KOPT-K1 (cell line): ENCODE data around the gene RASA1.

ENCODE experiments used
- H3K27ac ChIP-seq: fragments of 200-600 bp; sonication (generic); 2 replicates; pipeline ENCODE4 v1.5.1; 2016; ENCODE audit warnings: antibody characterized with exemption, mild to moderate bottlenecking, low read depth, low read length; ENCODE audit not compliant: poor library complexity, severe bottlenecking
- H3K36me3 ChIP-seq: fragments of 200-600 bp; sonication (generic); 2 replicates; pipeline ENCODE4 v1.5.1; 2017; ENCODE audit warnings: antibody characterized with exemption, mild to moderate bottlenecking, low read length, moderate library complexity; ENCODE audit not compliant: insufficient read depth
- H3K9me3 ChIP-seq: fragments of 200-600 bp; sonication (generic); 2 replicates; pipeline ENCODE4 v1.5.1; 2017; ENCODE audit warnings: antibody characterized with exemption, low read length, mild to moderate bottlenecking; ENCODE audit not compliant: insufficient read depth, poor library complexity, severe bottlenecking

The RASA1 gene

DNA sequence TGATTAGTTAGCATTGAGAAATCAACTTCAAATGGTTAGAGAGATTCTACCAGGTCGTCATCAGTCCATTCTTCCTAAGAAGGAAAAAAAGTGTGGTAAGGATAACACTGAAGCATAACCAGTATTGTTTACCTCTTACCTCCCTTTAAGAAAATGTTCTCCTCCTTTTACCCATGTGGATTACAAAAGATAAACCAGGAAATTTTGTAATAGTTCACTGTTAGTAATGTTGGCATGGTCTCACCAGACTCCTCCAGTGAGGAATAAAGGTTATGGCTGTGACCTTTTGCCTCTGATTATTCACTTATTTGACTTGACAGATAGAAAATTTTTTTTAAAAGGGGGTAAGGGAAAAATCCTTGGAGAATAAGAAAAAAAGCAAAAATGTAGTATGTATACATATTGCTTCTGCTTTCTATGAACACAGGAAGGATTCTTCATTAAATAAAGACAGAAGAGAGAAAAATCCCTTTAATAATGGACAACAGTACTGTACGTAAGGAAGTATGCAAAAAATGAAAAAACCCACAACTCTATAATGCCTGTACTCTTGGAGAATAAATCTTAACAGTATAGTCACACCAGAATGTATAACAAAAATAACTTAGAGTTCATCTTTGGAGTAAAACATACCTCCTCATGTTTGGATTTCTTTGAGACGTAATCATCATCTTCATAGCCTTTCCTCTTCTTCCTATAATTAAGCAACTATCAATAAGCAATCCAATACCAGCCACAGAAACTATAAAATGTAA lies 126.9 kb downstream of the RASA1 start:
- Histone ChIP-seq H3K36me3 (peaks cover 99% of the 10 kb centered on the region), H3K27ac (no peak overlapping the region), H3K9me3 (no peaks in the 10 kb centered on the region)

DNA sequence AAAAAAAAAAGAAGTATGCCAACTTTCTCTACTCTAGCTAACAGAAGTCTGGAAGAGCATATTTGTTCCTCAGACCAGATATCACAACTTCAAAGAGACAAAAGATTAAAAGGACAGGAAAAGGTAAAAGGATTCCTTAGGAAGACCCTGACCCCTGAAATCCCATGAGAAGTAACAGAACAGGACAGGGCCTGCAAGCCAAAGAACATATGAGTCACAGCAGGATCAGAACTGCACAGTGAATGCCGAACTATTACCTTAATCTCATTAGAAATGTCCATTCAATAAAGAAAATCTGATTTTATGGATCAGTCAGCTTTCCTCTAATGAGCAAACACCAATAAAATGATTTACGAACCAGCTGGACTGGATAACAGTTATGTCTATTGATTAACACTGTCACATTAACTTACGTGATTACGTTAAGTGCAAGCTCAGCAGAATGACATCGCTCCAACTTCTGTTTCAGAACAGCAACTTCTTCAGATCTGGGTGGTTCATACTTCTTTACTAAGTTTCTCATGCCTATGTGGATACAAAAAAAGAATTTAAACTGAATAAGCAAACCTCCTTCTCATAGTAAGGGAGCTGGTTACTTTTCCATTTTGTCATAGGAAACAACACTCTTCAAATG lies 131.4 kb downstream of the RASA1 start:
- H3K27ac ChIP-seq: no peak overlapping the region
- H3K36me3 ChIP-seq: peaks cover 98% of the 10 kb centered on the region
- H3K9me3 ChIP-seq: no peaks in the 10 kb centered on the region

GRCh38 chr5:87399720-87400119 lies 132.0 kb downstream of the RASA1 start:
- Histone ChIP-seq H3K36me3 (peaks cover 98% of the 10 kb centered on the region), H3K9me3 (no peaks in the 10 kb centered on the region), H3K27ac (no peak overlapping the region)

- no peak overlapping the region for H3K27ac ChIP-seq
- no peaks in the 10 kb centered on the region for H3K9me3 ChIP-seq
- H3K36me3 ChIP-seq: peaks cover 98% of the 10 kb centered on the region
Measured at GRCh38 chr5:87400305-87400899, 132.7 kb downstream of the RASA1 start.

DNA sequence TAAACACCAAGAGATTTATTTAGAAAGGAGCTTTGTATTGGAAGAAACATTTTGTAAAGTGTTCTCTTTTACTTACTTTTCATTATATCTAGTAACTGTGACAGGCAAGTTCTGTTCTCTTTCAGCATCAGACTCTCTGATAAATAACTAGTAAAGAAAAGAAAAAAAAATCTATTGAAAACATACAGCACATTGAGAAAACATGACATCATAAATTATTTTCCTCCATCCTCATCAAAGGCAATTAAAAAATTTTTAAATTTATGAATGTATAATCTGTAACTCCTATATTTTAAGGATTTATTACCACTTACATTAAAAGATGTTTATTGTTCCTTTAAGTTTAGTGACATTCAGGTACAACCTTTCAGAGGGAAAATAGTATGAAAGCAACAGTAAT lies 133.9 kb downstream of the RASA1 start:
- H3K9me3 ChIP-seq: no peaks in the 10 kb centered on the region
- H3K27ac ChIP-seq: no peak overlapping the region
- H3K36me3 ChIP-seq: peaks cover 99% of the 10 kb centered on the region

DNA sequence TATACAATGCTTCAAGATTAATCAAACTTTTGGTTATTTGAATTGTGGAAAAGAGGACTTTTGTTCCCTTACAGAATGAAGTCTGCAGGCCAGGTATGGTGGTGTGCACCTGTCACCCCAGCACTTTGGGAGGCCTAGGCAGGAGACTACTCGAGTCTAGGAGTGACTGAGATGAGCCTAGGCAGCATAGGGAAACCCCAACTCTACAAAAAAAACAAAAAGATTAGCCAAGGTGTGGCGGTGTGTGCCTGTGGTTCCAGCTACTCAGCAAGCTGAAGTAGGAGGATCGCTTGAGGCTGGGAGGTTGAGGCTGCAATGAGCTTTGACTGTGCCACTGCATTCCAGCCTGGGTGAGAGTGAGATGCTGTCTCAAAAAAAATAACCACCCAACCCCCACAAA lies 135.7 kb downstream of the RASA1 start:
- H3K9me3 ChIP-seq: no peaks in the 10 kb centered on the region
- H3K36me3 ChIP-seq: peaks cover 99% of the 10 kb centered on the region
- H3K27ac ChIP-seq: no peak overlapping the region

GRCh38 chr5:87403899-87404298 lies 136.2 kb downstream of the RASA1 start:
- Histone ChIP-seq H3K36me3 (peaks cover 99% of the 10 kb centered on the region), H3K9me3 (no peaks in the 10 kb centered on the region), H3K27ac (no peak overlapping the region)

DNA sequence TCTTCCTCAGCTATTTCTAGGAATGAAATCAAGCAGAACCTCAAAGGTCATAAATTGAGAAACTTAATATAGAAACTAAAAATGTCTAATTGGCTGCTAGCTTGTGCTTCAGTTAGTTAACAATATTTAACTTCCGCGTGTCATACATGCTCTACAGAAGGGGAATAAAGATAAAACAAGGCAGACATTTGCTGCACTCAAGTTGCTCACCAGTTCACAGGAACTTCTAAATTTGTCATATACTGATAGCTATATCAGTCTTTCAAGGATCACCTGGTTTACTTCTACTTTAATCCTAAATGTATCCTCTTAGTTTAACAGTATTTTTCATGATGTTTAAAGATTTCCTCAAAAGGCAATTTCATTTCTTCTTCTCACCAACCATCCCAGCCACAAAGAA lies 136.7 kb downstream of the RASA1 start:
- H3K9me3 ChIP-seq: no peaks in the 10 kb centered on the region
- H3K36me3 ChIP-seq: peaks cover 99% of the 10 kb centered on the region
- no peak overlapping the region for H3K27ac ChIP-seq

- Histone ChIP-seq H3K9me3 (no peaks in the 10 kb centered on the region), H3K27ac (no peak overlapping the region), H3K36me3 (peaks cover 99% of the 10 kb centered on the region)
Measured at GRCh38 chr5:87405472-87406155, 137.9 kb downstream of the RASA1 start.

- H3K36me3 ChIP-seq: peaks cover 79% of the 10 kb centered on the region
- no peak overlapping the region for H3K27ac ChIP-seq
- H3K9me3 ChIP-seq: no peaks in the 10 kb centered on the region
Measured at GRCh38 chr5:87408204-87408603, 140.5 kb downstream of the RASA1 start.

- Histone ChIP-seq H3K36me3 (peaks cover 52% of the 10 kb centered on the region), H3K9me3 (no peaks in the 10 kb centered on the region), H3K27ac (no peak overlapping the region)
Measured at GRCh38 chr5:87410931-87411330, 143.2 kb downstream of the RASA1 start.

- Histone ChIP-seq H3K27ac (peak overlapping the region; percentile 77), H3K36me3 (peaks cover 46% of the 10 kb centered on the region), H3K9me3 (no peaks in the 10 kb centered on the region)
Measured at GRCh38 chr5:87411586-87411972, 143.9 kb downstream of the RASA1 start.

- Histone ChIP-seq H3K27ac (peak overlapping the region; percentile 77), H3K9me3 (no peaks in the 10 kb centered on the region), H3K36me3 (peaks cover 40% of the 10 kb centered on the region)
Measured at GRCh38 chr5:87411973-87412629, 144.4 kb downstream of the RASA1 start.

DNA sequence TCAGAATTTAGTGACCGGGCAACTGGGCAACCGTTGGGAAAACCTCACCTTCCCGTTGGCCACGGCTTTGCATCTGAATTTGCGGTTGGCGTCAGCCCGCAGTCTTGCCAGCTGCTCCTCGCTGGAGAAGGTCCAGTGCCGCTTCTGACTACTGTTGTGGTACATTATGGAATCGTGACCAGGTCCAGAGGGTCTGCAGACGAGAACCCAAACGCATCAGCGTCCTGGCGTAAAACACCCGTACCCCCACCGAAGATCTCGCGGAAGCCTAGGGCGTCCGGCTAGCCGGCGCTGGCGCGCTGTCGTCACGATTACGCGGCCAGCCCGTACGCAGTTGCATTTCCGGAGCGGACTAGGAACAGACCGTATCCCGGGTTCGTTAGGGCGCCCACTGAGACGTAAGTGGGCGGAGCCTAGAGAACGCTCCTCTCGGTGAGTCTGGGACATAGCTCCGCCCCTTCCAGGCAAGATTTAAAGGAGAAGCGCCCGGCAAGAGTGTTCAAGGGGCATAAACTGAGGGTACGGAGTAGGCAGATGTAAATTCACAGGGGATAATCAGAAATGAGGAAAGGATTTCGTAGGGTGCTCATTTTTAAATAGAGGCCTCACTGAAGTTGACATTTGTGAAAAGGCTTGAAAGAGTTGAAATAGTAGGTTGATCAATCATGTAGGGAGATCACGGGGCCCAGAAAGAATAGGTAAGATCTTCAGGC lies 145.1 kb downstream of the RASA1 start, which contains the start of gene CCNH:
Gene CCNH, minus strand, starts transcription at position 301 of the 713 bp plus-strand sequence. Its CDS starts 136 bp downstream, at position 165.
- Histone ChIP-seq H3K36me3 (peaks cover 34% of the 10 kb centered on the region), H3K9me3 (no peaks in the 10 kb centered on the region), H3K27ac (peak within 1 kb of the TSS; percentile 77)
